ENCODE measurements around the gene USE1. TPM values are rescaled to one million over a fixed set of nuclear protein-coding genes. Genes with fewer than 3 reads are reported as not detected.

USE1 gene, protein sequence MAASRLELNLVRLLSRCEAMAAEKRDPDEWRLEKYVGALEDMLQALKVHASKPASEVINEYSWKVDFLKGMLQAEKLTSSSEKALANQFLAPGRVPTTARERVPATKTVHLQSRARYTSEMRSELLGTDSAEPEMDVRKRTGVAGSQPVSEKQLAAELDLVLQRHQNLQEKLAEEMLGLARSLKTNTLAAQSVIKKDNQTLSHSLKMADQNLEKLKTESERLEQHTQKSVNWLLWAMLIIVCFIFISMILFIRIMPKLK
- total RNA-seq, result 10 to 100 TPM; 23.8 to 42.1 (median 30.9) TPM
- polyA plus RNA-seq, result 10 to 100 TPM; 15.8 to 50.3 TPM
- long read RNA-seq, donor 1, partial matches to known transcripts, result 0 of 4 reads
- long read RNA-seq, donor 1, other reads (novel, unspliced or antisense), result 1 of 4 reads
- long read RNA-seq, donor 2, partial matches to known transcripts, result 0 of 2 reads
- long read RNA-seq, donor 2, other reads (novel, unspliced or antisense), result 0 of 2 reads
- long read RNA-seq, donor 3, partial matches to known transcripts, result 1 of 4 reads
- long read RNA-seq, donor 3, other reads (novel, unspliced or antisense), result 3 of 4 reads

DNA sequence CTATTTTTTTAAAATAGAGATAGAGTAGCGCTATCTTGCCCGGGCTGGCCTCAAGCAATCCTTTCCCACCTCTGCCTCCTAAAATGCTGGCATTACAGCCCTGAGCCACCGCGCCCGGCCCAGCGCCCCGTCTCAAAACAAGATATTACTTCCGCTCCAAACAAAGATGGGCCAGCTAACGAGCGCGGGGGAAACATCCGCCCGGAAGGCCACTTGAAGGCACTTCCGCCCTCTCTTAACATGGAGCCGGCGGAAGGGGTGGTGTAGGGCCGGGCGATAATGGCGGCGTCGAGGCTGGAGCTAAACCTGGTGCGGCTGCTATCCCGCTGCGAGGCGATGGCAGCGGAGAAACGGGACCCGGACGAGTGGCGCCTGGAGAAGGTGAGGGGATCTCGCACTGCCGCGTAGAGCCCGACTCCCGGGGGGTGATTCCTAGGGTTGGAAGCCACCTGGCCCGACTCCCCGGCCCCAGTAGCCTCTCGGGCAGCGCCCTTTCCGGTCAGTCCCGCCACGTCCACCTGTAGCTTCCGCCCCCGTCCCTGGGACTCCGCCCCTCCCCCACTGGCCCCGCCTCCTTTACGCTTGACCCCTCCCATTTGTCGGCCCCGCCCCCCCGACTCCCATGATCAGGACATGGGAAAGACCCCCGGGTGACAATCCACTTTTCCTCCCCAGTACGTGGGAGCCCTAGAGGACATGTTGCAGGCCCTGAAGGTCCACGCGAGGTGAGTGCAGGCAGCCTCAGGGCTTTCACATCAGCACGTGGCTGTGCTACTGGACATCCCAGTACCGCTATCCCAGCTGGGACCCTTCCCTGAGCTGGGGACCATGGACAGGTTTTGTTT lies at the start of gene USE1:
TSS of gene USE1 (plus strand) at position 231 of the 845 bp plus-strand sequence. CDS start at position 280, 49 bp downstream.
- H3K4me3 ChIP-seq, result peak within 1 kb of the TSS; percentile 66
- H3K9me3 ChIP-seq, result no peaks in the 10 kb centered on the region
- TF ChIP-seq, protein P1, sequence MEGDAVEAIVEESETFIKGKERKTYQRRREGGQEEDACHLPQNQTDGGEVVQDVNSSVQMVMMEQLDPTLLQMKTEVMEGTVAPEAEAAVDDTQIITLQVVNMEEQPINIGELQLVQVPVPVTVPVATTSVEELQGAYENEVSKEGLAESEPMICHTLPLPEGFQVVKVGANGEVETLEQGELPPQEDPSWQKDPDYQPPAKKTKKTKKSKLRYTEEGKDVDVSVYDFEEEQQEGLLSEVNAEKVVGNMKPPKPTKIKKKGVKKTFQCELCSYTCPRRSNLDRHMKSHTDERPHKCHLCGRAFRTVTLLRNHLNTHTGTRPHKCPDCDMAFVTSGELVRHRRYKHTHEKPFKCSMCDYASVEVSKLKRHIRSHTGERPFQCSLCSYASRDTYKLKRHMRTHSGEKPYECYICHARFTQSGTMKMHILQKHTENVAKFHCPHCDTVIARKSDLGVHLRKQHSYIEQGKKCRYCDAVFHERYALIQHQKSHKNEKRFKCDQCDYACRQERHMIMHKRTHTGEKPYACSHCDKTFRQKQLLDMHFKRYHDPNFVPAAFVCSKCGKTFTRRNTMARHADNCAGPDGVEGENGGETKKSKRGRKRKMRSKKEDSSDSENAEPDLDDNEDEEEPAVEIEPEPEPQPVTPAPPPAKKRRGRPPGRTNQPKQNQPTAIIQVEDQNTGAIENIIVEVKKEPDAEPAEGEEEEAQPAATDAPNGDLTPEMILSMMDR (IDR thresholded peaks at IDR 0.05), result no peak
- TF ChIP-seq POLR2A (IDR thresholded peaks at IDR 0.05), result peak; percentile 45
- DNase-seq, result peak; percentile 88 to 94 (median 92)
- WGBS, 3 donors, result 1 to 2% (median 1%) methylated on average over 56 of the region's 56 CpGs
- H3K36me3 ChIP-seq, result no peaks in the 10 kb centered on the region
- peaks cover 9% of the 10 kb centered on the region for H3K4me1 ChIP-seq (ENCODE audit: insufficient read depth)
- intact Hi-C loops (cut with DNase I), result no loop called here
- peak within 1 kb of the TSS; percentile 30 to 92 for H3K27ac ChIP-seq
- H3K27me3 ChIP-seq, result no peaks in the 10 kb centered on the region

DNA sequence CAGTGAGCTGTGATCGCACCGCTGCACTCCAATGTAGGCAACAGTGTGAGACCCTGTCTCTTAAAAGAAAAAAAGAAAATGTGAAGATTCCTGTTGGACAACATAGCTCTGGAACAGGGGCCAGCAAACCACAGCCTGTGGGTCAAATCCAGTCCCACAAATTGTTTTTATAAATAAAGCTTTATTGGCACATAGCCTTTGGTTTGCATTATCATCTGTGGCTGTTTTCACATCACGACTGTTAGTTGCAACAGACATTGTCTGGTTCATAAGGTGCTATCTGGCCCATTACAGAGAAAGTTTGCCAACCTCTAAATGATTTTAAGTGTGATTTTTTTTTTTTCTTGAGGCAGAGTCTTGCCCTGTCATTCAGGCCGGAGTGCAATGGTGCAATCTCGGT lies 49.4 kb upstream of the USE1 start:
- H3K36me3 ChIP-seq, result no peaks in the 10 kb centered on the region
- H3K4me1 ChIP-seq (ENCODE audit: insufficient read depth), result no peaks in the 10 kb centered on the region
- intact Hi-C loops (cut with DNase I), result no loop called here
- no peak for DNase-seq
- no peak overlapping the region for H3K4me3 ChIP-seq
- TF ChIP-seq EP300 (IDR thresholded peaks at IDR 0.05) (no peak), POLR2A (IDR thresholded peaks at IDR 0.05) (no peak)
- TF ChIP-seq, protein P1 (IDR thresholded peaks at IDR 0.05), result no peak
- no peaks in the 10 kb centered on the region for H3K27me3 ChIP-seq
- WGBS, 3 donors, result 92 to 93% (median 92%) methylated on average over 5 of the region's 5 CpGs
- H3K27ac ChIP-seq, result no peak overlapping the region
- H3K9me3 ChIP-seq, result no peaks in the 10 kb centered on the region

DNA sequence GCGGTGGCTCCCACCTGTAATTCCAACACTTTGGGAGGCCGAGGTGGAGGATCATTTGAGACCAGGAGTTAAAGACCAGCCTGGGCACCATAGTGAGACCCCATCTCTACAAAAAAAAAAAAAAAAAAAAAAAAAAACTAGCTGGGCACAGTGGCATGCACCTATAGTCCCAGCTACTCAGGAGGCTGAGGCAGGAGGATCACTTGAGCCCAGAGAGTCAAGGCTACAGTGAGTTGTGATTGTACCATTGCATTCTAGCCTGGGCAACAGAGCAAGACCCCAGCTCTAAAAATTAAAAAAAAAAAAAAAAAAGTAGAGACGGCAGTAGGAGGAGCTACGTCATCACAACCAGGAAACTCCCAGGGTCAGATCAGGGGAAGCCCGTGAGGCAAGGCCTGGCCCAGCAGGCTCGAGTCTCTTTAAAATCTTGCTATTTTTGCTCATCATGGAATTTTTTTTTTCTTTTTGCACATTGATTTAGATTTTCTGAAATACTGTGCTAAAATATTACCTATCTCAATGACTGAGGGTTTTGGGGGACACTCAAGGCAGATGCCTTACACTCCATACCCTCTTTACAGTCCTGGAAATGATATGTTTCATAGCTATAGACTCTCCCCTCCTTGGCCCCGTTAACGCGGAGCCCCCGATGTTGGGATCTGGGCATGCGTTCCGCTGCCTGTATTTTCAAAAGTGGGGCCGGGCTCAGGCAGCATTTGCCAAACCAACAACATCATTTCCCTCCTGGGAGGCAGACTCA lies 44.4 kb upstream of the USE1 start:
- Histone ChIP-seq H3K27me3 (no peaks in the 10 kb centered on the region), H3K4me1 (ENCODE audit: insufficient read depth) (no peaks in the 10 kb centered on the region), H3K9me3 (no peaks in the 10 kb centered on the region), H3K27ac (no peak overlapping the region), H3K4me3 (no peak overlapping the region), H3K36me3 (no peaks in the 10 kb centered on the region)
- DNase-seq, result no peak
- intact Hi-C loops (cut with DNase I), result no loop called here
- TF ChIP-seq, protein P1 (IDR thresholded peaks at IDR 0.05), result no peak
- 83 to 88% (median 85%) methylated on average over 13 of the region's 13 CpGs for WGBS, 3 donors

DNA sequence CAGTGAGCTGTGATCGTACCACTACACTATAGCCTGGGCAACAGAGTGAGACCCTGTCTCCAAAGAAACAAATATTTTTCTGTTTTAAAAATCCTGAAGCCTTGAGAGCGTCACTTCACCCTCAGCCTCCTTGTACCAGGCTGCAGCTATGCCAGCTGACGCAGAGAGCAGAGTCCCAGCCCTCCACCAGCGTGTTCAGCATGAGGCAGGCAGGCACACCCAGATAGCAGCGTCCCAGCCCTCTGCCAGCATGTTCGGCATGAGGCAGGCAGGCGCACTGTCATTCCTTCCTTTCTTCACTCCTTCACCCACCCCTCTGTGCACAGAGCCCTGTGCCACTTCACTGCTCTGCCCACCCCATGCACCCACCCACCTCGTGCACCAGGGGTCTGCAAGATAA lies 43.3 kb upstream of the USE1 start:
- Histone ChIP-seq H3K9me3 (no peaks in the 10 kb centered on the region), H3K36me3 (no peaks in the 10 kb centered on the region), H3K4me1 (ENCODE audit: insufficient read depth) (no peaks in the 10 kb centered on the region), H3K27ac (no peak overlapping the region), H3K27me3 (no peaks in the 10 kb centered on the region), H3K4me3 (no peak overlapping the region)
- TF ChIP-seq, protein P1 (IDR thresholded peaks at IDR 0.05), result no peak
- TF ChIP-seq POLR2A (IDR thresholded peaks at IDR 0.05), result no peak
- TF ChIP-seq EP300 (IDR thresholded peaks at IDR 0.05), result no peak
- intact Hi-C loops (cut with DNase I), result no loop called here
- no peak for DNase-seq
- 87 to 91% (median 89%) methylated on average over 8 of the region's 8 CpGs for WGBS, 3 donors
